GM06990 (cell line): ENCODE results near the gene WWTR1.
A peak's percentile ranks its signal among the peaks of the same experiment; 100 is the strongest.

Experiments
- DNase-seq: peaks from one replicate; pipeline ENCODE4 v3.0.0-alpha.2; 2011; ENCODE audit not compliant: insufficient read length; ENCODE audit errors: extremely low read depth
- H3K27me3 ChIP-seq: replicated peaks from 2 replicates; pipeline ENCODE4 v1.6.0; 2011; ENCODE audit warnings: low read length; ENCODE audit not compliant: control insufficient read depth, insufficient read depth
- H3K36me3 ChIP-seq: 2 replicates; pipeline ENCODE4 v1.5.1; 2011; ENCODE audit warnings: low read length; ENCODE audit not compliant: control insufficient read depth, insufficient read depth
- H3K4me3 ChIP-seq: replicated peaks from 2 replicates; pipeline ENCODE4 v1.5.1; 2011; ENCODE audit warnings: low read depth, mild to moderate bottlenecking, control low read depth, low read length
- CTCF ChIP-seq: IDR thresholded peaks from 2 replicates; pipeline ENCODE4 v1.5.1; 2011; ENCODE audit warnings: low read length, control low read depth, mild to moderate bottlenecking, inconsistent platforms; ENCODE audit not compliant: insufficient read depth, poor library complexity, severe bottlenecking

The WWTR1 gene

GRCh38 chr3:149494759-149495580 is 162.9 kb downstream of the WWTR1 start:
- H3K4me3 ChIP-seq = no peak overlapping the region
- no peak for TF ChIP-seq CTCF
- no peak for DNase-seq
- H3K27me3 ChIP-seq = no peaks in the 10 kb centered on the region
- H3K36me3 ChIP-seq = no peaks in the 10 kb centered on the region

- peak; percentile 81 for TF ChIP-seq CTCF
- H3K36me3 ChIP-seq = no peaks in the 10 kb centered on the region
- no peak for DNase-seq
- H3K27me3 ChIP-seq = no peaks in the 10 kb centered on the region
- no peak overlapping the region for H3K4me3 ChIP-seq
Observed at GRCh38 chr3:149494022-149494758, 163.6 kb downstream of the WWTR1 start.

- TF ChIP-seq CTCF = no peak
- Histone ChIP-seq H3K27me3 (no peaks in the 10 kb centered on the region), H3K36me3 (no peaks in the 10 kb centered on the region), H3K4me3 (no peak overlapping the region)
- no peak for DNase-seq
Observed at GRCh38 chr3:149493315-149494021, 164.4 kb downstream of the WWTR1 start.

- Histone ChIP-seq H3K4me3 (no peak overlapping the region), H3K27me3 (no peaks in the 10 kb centered on the region; the same call in 1 of the 2 replicates), H3K36me3 (no peaks in the 10 kb centered on the region)
- TF ChIP-seq CTCF = no peak
- no peak for DNase-seq
Observed at GRCh38 chr3:149490260-149490971, 167.4 kb downstream of the WWTR1 start.

GRCh38 chr3:149489060-149489690 is 168.7 kb downstream of the WWTR1 start:
- Histone ChIP-seq H3K4me3 (no peak overlapping the region), H3K27me3 (no peaks in the 10 kb centered on the region; the same call in 1 of the 2 replicates), H3K36me3 (no peaks in the 10 kb centered on the region)
- TF ChIP-seq CTCF = peak; percentile 77
- DNase-seq = no peak
